Keratinocyte (primary cell): Measurements from ENCODE around the gene RPL37A. TPM values are rescaled to one million over a fixed set of nuclear protein-coding genes. Genes with fewer than 3 reads are reported as not detected.

Experiments
- DNase-seq: peaks from one replicate; pipeline ENCODE4 v3.0.0-alpha.2; 2011; ENCODE audit warnings: low read depth, missing footprints, low spot score
- FAIRE-seq: peaks from 2 replicates; lab custom pipeline; 2011; peaks lifted over from hg19 to GRCh38; lab: Jason Lieb, UNC
- H2AFZ ChIP-seq: 2 replicates; pipeline ENCODE4 v1.6.0; 2012; ENCODE audit warnings: low read length, control low read depth, inconsistent platforms; ENCODE audit not compliant: control insufficient read depth
- H3K27ac ChIP-seq: 2 replicates; pipeline ENCODE4 v1.5.1; 2011; ENCODE audit warnings: low read length; ENCODE audit not compliant: control insufficient read depth, insufficient read depth
- H3K27me3 ChIP-seq: 3 replicates; pipeline ENCODE4 v1.6.0; 2011; ENCODE audit warnings: low read length; ENCODE audit not compliant: control insufficient read depth, insufficient read depth; ENCODE audit errors: extremely low read depth
- H3K36me3 ChIP-seq, 2 experiments: 2 replicates in 1 of 2; 3 replicates in 1 of 2; pipeline ENCODE4 v1.5.1; 2011; ENCODE audit warnings: low read length in 2 of 2, mild to moderate bottlenecking in 1 of 2; ENCODE audit not compliant: control insufficient read depth in 2 of 2, insufficient read depth in 2 of 2; ENCODE audit errors: extremely low read depth in 1 of 2
- H3K4me1 ChIP-seq: 3 replicates; pipeline ENCODE4 v1.5.1; 2011; ENCODE audit warnings: low read length; ENCODE audit not compliant: control insufficient read depth, insufficient read depth; ENCODE audit errors: extremely low read depth
- H3K4me2 ChIP-seq: 3 replicates; pipeline ENCODE4 v1.6.0; 2011; ENCODE audit warnings: low read depth, low read length; ENCODE audit not compliant: control insufficient read depth, insufficient read depth; ENCODE audit errors: extremely low read depth
- H3K4me3 ChIP-seq, 3 experiments: fragments of 200-600 bp in 1 of 3; sonication (generic) in 1 of 3; 2 replicates in 2 of 3; 3 replicates in 1 of 3; pipeline ENCODE4 v1.5.1; 2011 to 2016; ENCODE audit warnings: low read length in 3 of 3, mild to moderate bottlenecking in 3 of 3, control low read depth in 2 of 3, inconsistent platforms in 1 of 3, low read depth in 1 of 3, mixed read lengths in 1 of 3, mixed run types in 1 of 3, moderate library complexity in 1 of 3; ENCODE audit not compliant: control insufficient read depth in 2 of 3, insufficient read depth in 2 of 3; ENCODE audit errors: extremely low read depth in 1 of 3
- H3K79me2 ChIP-seq: 2 replicates; pipeline ENCODE4 v1.6.0; 2012; ENCODE audit warnings: low read length; ENCODE audit not compliant: control insufficient read depth, insufficient read depth
- H3K9ac ChIP-seq: 3 replicates; pipeline ENCODE4 v1.6.0; 2011; ENCODE audit warnings: low read length; ENCODE audit not compliant: control insufficient read depth, insufficient read depth; ENCODE audit errors: extremely low read depth
- H3K9me1 ChIP-seq: 3 replicates; pipeline ENCODE4 v1.6.0; 2011; ENCODE audit warnings: low read length; ENCODE audit not compliant: control insufficient read depth, insufficient read depth; ENCODE audit errors: extremely low read depth
- H3K9me3 ChIP-seq: 2 replicates; pipeline ENCODE4 v1.5.1; 2012; ENCODE audit warnings: low read depth, low read length; ENCODE audit not compliant: control insufficient read depth
- H4K20me1 ChIP-seq: 3 replicates; pipeline ENCODE4 v1.6.0; 2011; ENCODE audit warnings: low read length; ENCODE audit not compliant: control insufficient read depth, insufficient read depth; ENCODE audit errors: extremely low read depth
- CTCF ChIP-seq, 3 experiments: IDR thresholded peaks in 1 of 3; conservative IDR thresholded peaks in 1 of 3; optimal IDR thresholded peaks in 1 of 3; 2 replicates in 2 of 3; 3 replicates in 1 of 3; pipeline versions ENCODE3 to v1.5.1; 2011; ENCODE audit warnings: low read length in 3 of 3, mild to moderate bottlenecking in 3 of 3, moderate library complexity in 2 of 3, control low read depth in 1 of 3, inconsistent platforms in 1 of 3; ENCODE audit not compliant: insufficient read depth in 2 of 3; ENCODE audit errors: extremely low read depth in 1 of 3
- EZH2 ChIP-seq: IDR thresholded peaks from one replicate; pipeline ENCODE4 v1.6.1; 2012; ENCODE audit warnings: inconsistent platforms, mild to moderate bottlenecking, low read length, moderate library complexity
- dilution Hi-C: fragments of 300-500 bp; cut with MboI; formaldehyde crosslinking; loops from one replicate; pipeline ENCODE4 v1.7.0; 2020; ENCODE audit warnings: low sequenced_read_pairs; ENCODE audit not compliant: extremely low pct_ligation_motif_present
- polyA plus RNA-seq, 5 experiments: library from polyadenylated mRNA; depleted of rRNA in 3 of 5; stranded (reverse) in 3 of 5; stranded (forward) in 1 of 5; unstranded in 1 of 5; fragments of >200 nt; gene quantifications; 1 replicate in 1 of 5; 2 replicates in 3 of 5; 3 replicates in 1 of 5; pipeline versions ENCODE4 v1.2.1 to v1.2.3, GENCODE V29; 2011 to 2012; ENCODE audit warnings: missing spikeins in 2 of 5, low read depth in 1 of 5, low replicate concordance in 1 of 5

The RPL37A gene
- polyA plus RNA-seq, 1 donor (not counting 4 experiments of a cell fraction or from before 2014, with no cell fraction given) = 4,257 TPM

DNA sequence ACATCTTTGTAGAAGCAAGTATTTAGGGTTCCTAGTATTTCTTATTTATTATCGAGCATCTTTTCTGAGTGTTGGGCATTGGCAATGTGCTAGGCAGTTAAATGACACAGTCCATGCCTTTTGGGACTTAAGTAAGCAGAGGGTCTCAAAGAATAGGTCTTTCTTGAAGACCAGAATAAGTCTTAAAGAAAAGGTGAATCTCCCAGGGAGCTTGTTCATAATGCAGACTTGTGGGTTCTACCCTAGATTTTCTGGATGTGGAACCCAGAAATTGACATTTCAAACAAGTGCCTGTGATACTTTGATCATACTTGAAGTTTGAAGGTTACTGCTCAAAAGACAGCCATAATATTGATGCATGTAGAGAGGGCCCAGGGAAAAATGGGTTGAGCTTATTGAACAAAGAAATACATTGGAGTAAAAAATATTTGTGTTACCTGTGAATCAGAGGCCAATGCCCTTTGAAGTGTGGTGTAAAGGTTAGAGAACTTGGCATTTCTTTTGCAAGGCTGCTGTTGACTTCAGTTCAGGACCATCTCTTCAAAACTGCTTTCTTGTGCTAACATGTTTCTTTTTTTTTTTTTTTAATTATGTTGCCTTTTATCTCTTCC, 24.4 kb downstream of the RPL37A start:
- DNase-seq = no peak
- H3K27ac ChIP-seq = no peak overlapping the region
- no peaks in the 10 kb centered on the region for H3K27me3 ChIP-seq
- no peaks in the 10 kb centered on the region for H3K9me3 ChIP-seq
- no peak overlapping the region for H2AFZ ChIP-seq
- no peaks in the 10 kb centered on the region for H4K20me1 ChIP-seq
- TF ChIP-seq EZH2 (no peak), CTCF (optimal IDR thresholded peaks at IDR 0.05 in 1 of 3, IDR thresholded peaks at IDR 0.05 in 1 of 3, conservative IDR thresholded peaks at IDR 0.05 in 1 of 3; ENCODE audit: extremely low read depth in 1 of 3, insufficient read depth in 2 of 3, low read length in 3 of 3) (no peak)
- H3K4me1 ChIP-seq = no peaks in the 10 kb centered on the region
- H3K9me1 ChIP-seq = no peaks in the 10 kb centered on the region
- dilution Hi-C loops = no loop called here
- peaks cover 1 to 8% of the 10 kb centered on the region in 2 experiments for H3K36me3 ChIP-seq
- H3K79me2 ChIP-seq = no peaks in the 10 kb centered on the region
- FAIRE-seq = no peak
- no peak overlapping the region for H3K4me3 ChIP-seq
- no peak overlapping the region for H3K4me2 ChIP-seq
- no peak overlapping the region for H3K9ac ChIP-seq

DNA sequence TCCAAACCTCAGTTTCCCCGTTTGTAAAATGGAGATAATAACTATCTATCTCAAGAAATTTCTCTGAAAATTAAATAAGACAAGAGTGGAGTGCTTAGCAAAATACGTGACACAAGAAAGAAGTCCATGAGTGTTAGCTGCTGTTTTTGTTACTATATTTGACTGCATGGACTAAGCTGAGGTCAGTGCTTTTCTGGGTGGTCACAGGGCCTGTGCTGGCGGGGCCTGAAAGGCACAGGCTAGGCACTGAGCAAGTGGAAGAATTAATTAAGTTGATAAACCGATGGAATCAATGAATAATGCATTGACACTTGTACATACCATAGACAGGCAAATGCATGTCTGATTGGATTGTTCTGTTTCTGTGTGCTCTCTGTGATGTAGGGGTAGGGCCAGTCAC, 27.3 kb downstream of the RPL37A start:
- Histone ChIP-seq H3K9me3 (no peaks in the 10 kb centered on the region), H3K4me2 (no peak overlapping the region), H3K27ac (no peak overlapping the region), H3K4me1 (no peaks in the 10 kb centered on the region), H2AFZ (no peak overlapping the region), H3K36me3 (peaks cover 0 to 3% of the 10 kb centered on the region in 2 experiments), H4K20me1 (no peaks in the 10 kb centered on the region), H3K27me3 (no peaks in the 10 kb centered on the region), H3K9me1 (no peaks in the 10 kb centered on the region), H3K4me3 (no peak overlapping the region), H3K79me2 (no peaks in the 10 kb centered on the region), H3K9ac (no peak overlapping the region)
- DNase-seq (no peak), FAIRE-seq (no peak)
- dilution Hi-C loops = no loop called here
- no peak for TF ChIP-seq EZH2
- no peak for TF ChIP-seq CTCF (optimal IDR thresholded peaks at IDR 0.05 in 1 of 3, IDR thresholded peaks at IDR 0.05 in 1 of 3, conservative IDR thresholded peaks at IDR 0.05 in 1 of 3; ENCODE audit: extremely low read depth in 1 of 3, insufficient read depth in 2 of 3, low read length in 3 of 3)
